MM.1S (cell line): ENCODE data around the gene A4GALT.

Experiments used
- DNase-seq: peaks from one replicate; pipeline ENCODE4 v3.0.0-alpha.2; 2015
- H2AFZ ChIP-seq: fragments of 300-600 bp; sonication (generic); 2 replicates; pipeline ENCODE4 v1.6.0; 2016; ENCODE audit warnings: antibody characterized with exemption, low read length
- H3F3A ChIP-seq: fragments of 300-600 bp; sonication (generic); 2 replicates; pipeline ENCODE4 v1.6.1; 2016; ENCODE audit warnings: mild to moderate bottlenecking, antibody characterized with exemption, low read length, moderate library complexity, mixed read lengths; ENCODE audit not compliant: insufficient read depth
- H3K27ac ChIP-seq: fragments of 300-600 bp; sonication (generic); 2 replicates; pipeline ENCODE4 v1.5.1; 2016; ENCODE audit warnings: mild to moderate bottlenecking, low read length
- H3K27me3 ChIP-seq: fragments of 300-600 bp; sonication (generic); replicated peaks from 2 replicates; pipeline ENCODE4 v1.6.0; 2016; ENCODE audit warnings: low read length; ENCODE audit not compliant: insufficient read depth
- H3K36me3 ChIP-seq: fragments of 300-600 bp; sonication (generic); replicated peaks from 2 replicates; pipeline ENCODE4 v1.6.1; 2016; ENCODE audit warnings: mild to moderate bottlenecking, low read length, mixed read lengths; ENCODE audit not compliant: insufficient read depth
- H3K4me1 ChIP-seq: fragments of 300-600 bp; sonication (generic); 2 replicates; pipeline ENCODE4 v1.6.1; 2016; ENCODE audit warnings: low read length, mixed read lengths
- H3K4me2 ChIP-seq: fragments of 300-600 bp; sonication (generic); 2 replicates; pipeline ENCODE4 v1.6.0; 2016; ENCODE audit warnings: low read depth, low read length
- H3K4me3 ChIP-seq: fragments of 300-600 bp; sonication (generic); 2 replicates; pipeline ENCODE4 v1.5.1; 2016; ENCODE audit warnings: low read length, mixed read lengths
- H3K79me2 ChIP-seq: fragments of 300-600 bp; sonication (generic); 2 replicates; pipeline ENCODE4 v1.6.1; 2016; ENCODE audit warnings: mixed run types, low read length, mixed read lengths
- H3K9ac ChIP-seq: fragments of 300-600 bp; sonication (generic); 2 replicates; pipeline ENCODE4 v1.6.1; 2016; ENCODE audit warnings: low read length, mixed read lengths
- H3K9me2 ChIP-seq: fragments of 300-600 bp; sonication (generic); replicated peaks from 2 replicates; pipeline ENCODE4 v1.6.1; 2016; ENCODE audit warnings: mild to moderate bottlenecking, low read length, mixed read lengths; ENCODE audit not compliant: insufficient read depth
- H3K9me3 ChIP-seq: fragments of 300-600 bp; sonication (generic); replicated peaks from 2 replicates; pipeline ENCODE4 v1.6.1; 2016; ENCODE audit warnings: mild to moderate bottlenecking, low read length, mixed read lengths; ENCODE audit not compliant: insufficient read depth
- H4K20me1 ChIP-seq: fragments of 300-600 bp; sonication (generic); 2 replicates; pipeline ENCODE4 v1.6.1; 2016; ENCODE audit warnings: mild to moderate bottlenecking, low read length, moderate library complexity, mixed read lengths; ENCODE audit not compliant: insufficient read depth
- CTCF ChIP-seq: fragments of 300-600 bp; sonication (generic); IDR thresholded peaks from 2 replicates; pipeline ENCODE4 v1.5.1; 2016; ENCODE audit warnings: antibody characterized with exemption, low read length, mixed read lengths
- EZH2 ChIP-seq: fragments of 300-600 bp; sonication (generic); optimal IDR thresholded peaks from 2 replicates; pipeline ENCODE3; 2017; ENCODE audit warnings: low read depth, mild to moderate bottlenecking, antibody characterized with exemption, low read length, mixed read lengths
- EZH2phosphoT487 ChIP-seq: fragments of 300-600 bp; sonication (generic); IDR thresholded peaks from 2 replicates; pipeline ENCODE4 v1.6.1; 2018; ENCODE audit warnings: antibody characterized with exemption, low read length

The A4GALT gene

DNA sequence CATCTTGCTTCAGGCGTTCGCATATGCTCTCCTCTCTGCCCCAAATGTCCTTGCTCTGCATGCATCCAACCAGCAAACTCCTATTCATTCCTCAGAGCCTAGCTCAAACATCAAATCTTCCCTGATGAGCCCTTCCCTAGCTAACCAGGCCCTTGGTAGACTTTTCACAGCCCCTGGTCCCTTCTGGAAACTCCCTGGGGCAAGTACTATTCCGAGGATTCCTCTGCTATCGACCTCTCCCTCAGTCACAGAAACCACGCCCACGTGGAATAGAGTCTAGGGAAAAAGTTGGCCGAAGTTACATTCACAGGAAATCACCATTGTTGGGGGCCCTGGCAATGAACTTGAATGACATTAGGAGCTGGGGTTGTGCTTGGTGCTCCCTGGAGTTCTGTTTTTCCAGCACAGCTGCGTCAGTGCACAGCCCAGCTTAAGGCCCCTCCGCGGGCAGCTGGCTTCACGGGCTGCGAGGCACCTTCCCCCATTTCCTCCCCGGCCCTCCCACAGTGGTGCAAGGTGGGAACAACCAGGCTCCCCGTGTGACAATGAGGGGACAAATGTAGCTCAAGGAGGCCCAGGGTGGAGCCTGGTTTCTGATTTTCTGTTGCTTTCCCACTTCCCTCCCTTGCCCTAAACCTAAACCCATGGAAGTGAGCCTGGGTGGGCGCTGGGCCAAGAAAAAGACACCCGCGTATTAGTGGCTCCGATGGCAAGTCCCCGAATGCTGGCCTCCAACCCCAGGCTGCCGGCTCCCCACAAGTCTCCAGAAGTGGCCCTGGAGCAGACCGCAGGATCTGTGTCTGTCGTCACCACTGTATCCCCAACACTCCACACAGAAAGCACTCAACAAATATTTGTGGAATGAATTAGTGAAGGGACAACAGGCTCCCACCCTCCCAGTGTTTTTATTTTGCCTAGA, 76.0 kb downstream of the A4GALT start:
- no peak overlapping the region for H3K4me2 ChIP-seq
- no peak for DNase-seq
- H3K4me3 ChIP-seq: no peak overlapping the region
- no peaks in the 10 kb centered on the region for H3F3A ChIP-seq
- no peak overlapping the region for H3K9ac ChIP-seq
- H3K27me3 ChIP-seq: no peaks in the 10 kb centered on the region
- no peaks in the 10 kb centered on the region for H3K9me2 ChIP-seq
- H3K79me2 ChIP-seq: peaks cover 51% of the 10 kb centered on the region
- H4K20me1 ChIP-seq: no peaks in the 10 kb centered on the region
- H3K4me1 ChIP-seq: peaks cover 7% of the 10 kb centered on the region
- no peaks in the 10 kb centered on the region for H3K9me3 ChIP-seq
- no peak overlapping the region for H2AFZ ChIP-seq
- TF ChIP-seq EZH2phosphoT487 (no peak), CTCF (no peak), EZH2 (no peak)
- no peaks in the 10 kb centered on the region for H3K36me3 ChIP-seq
- H3K27ac ChIP-seq: no peak overlapping the region

- Histone ChIP-seq H2AFZ (no peak overlapping the region), H3K27me3 (no peaks in the 10 kb centered on the region), H3K9me2 (no peaks in the 10 kb centered on the region), H3K27ac (no peak overlapping the region), H3K9ac (no peak overlapping the region), H3K36me3 (no peaks in the 10 kb centered on the region), H3K4me2 (no peak overlapping the region), H3K4me1 (peaks cover 7% of the 10 kb centered on the region), H3K4me3 (no peak overlapping the region), H3K9me3 (no peaks in the 10 kb centered on the region), H3K79me2 (peaks cover 51% of the 10 kb centered on the region), H3F3A (no peaks in the 10 kb centered on the region), H4K20me1 (no peaks in the 10 kb centered on the region)
- no peak for DNase-seq
- TF ChIP-seq EZH2phosphoT487 (no peak), CTCF (no peak), EZH2 (no peak)
These were observed 76.8 kb downstream of the A4GALT start for GRCh38 chr22:42643634-42644421.

GRCh38 chr22:42642806-42643633, 77.7 kb downstream of the A4GALT start:
- Histone ChIP-seq H4K20me1 (no peaks in the 10 kb centered on the region), H3K4me3 (no peak overlapping the region), H3F3A (no peaks in the 10 kb centered on the region), H3K4me1 (peaks cover 2% of the 10 kb centered on the region), H3K27me3 (no peaks in the 10 kb centered on the region), H3K79me2 (peaks cover 42% of the 10 kb centered on the region), H3K9me3 (no peaks in the 10 kb centered on the region), H3K36me3 (no peaks in the 10 kb centered on the region), H2AFZ (no peak overlapping the region), H3K9me2 (no peaks in the 10 kb centered on the region), H3K4me2 (no peak overlapping the region), H3K27ac (no peak overlapping the region), H3K9ac (no peak overlapping the region)
- DNase-seq: no peak
- no peak for TF ChIP-seq EZH2
- TF ChIP-seq CTCF: no peak
- no peak for TF ChIP-seq EZH2phosphoT487
